ENCODE results near the gene SETD5.

Gene SETD5

DNA sequence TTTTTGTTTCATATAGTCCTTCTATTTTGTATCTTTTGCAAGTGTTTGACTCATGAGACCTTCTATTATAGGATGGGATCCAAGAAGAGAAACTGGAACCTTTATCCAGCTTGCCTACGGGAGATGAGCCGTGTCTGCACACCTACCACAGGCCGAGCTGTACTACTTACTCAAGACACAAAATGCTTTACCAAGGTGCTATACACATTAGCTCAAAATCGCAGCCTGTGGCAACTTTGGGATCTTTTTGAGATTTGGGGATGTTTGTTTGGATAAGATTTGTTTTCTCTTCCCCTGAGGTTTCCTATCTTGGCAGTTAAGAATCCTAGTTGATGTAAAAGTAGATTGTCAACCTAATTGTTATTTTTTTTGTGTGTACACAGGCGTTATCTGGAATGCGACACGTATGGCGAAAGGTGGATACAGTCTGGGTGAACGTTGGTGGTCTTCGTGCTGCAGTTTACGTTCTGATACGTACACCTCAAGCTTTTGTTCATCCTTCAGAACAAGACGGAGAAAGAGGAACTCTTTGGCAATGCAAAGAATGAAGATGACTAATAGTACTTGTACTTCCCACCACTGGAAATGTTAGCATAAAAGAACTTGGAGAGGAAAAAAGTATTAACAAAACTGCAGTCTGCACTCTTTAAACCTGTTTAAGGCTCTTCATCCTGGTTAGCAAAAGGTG, 13.1 kb upstream of the SETD5 start:
- TF ChIP-seq, protein P1, sequence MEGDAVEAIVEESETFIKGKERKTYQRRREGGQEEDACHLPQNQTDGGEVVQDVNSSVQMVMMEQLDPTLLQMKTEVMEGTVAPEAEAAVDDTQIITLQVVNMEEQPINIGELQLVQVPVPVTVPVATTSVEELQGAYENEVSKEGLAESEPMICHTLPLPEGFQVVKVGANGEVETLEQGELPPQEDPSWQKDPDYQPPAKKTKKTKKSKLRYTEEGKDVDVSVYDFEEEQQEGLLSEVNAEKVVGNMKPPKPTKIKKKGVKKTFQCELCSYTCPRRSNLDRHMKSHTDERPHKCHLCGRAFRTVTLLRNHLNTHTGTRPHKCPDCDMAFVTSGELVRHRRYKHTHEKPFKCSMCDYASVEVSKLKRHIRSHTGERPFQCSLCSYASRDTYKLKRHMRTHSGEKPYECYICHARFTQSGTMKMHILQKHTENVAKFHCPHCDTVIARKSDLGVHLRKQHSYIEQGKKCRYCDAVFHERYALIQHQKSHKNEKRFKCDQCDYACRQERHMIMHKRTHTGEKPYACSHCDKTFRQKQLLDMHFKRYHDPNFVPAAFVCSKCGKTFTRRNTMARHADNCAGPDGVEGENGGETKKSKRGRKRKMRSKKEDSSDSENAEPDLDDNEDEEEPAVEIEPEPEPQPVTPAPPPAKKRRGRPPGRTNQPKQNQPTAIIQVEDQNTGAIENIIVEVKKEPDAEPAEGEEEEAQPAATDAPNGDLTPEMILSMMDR (IDR thresholded peaks at IDR 0.05; ENCODE audit: extremely low read depth, missing control alignments) = no peak
- DNase-seq (ENCODE audit: low spot score) = no peak

DNA sequence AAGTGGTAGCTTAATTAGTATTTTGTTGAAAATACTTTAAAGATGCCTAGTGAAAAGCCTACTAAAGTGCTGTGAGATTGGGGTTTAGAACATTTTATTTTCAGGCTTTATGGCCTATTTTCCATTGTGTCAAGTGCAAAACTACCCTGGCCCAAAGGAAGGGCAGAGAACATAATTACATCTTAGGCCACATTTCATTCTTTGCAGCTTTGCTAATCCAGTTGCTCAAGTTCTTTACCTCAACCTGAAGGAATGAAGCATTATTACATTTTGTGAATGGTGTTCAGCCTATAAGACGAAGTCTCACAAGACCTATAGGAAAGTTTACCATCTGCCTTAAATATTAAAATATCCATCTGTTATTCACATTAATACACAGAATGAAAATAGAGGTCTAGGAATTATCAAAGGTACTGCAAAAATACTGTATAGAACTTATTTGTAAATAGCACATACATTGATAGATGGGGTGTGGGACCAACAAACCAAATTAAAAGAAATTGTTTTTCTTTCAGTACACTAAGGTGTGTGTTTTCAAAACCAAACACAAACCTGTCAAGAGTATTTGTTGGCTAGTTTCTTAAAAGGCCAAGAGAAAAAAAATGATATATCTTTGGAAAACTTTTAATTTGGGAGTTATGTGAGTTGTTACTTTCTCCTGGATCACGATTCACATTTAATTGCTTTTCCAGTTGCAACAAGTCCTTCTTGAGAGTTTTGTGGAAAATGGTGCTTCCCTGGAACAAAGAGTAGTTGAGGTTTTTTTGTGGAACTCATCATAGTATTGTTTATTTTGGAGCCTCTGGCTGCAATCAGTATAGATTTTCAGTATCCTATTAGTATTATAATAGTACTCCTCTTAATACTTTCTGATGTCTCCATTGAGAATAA, 12.0 kb upstream of the SETD5 start:
- no peak for DNase-seq (ENCODE audit: low spot score)
- TF ChIP-seq, protein P1 (IDR thresholded peaks at IDR 0.05; ENCODE audit: extremely low read depth, missing control alignments) = no peak

DNA sequence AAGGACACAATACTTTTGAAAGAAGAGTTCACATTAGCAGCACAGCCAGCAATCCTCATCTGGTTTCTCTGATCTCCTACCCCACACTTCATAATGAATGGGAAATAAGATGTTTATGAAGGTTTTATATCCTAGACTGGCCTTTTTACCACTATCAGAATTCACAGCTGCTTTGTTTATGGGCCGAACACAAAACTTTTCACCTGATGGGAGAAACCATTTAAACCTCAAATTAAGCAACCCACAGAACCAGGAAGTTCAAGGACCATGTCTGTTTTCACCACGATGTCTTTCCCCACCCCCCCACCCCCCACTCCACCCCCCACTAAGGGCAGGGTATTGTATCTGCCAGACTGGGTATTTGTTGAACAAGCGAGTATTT, 11.3 kb upstream of the SETD5 start:
- TF ChIP-seq, protein P1 (IDR thresholded peaks at IDR 0.05; ENCODE audit: extremely low read depth, missing control alignments) = no peak
- DNase-seq (ENCODE audit: low spot score) = no peak

DNA sequence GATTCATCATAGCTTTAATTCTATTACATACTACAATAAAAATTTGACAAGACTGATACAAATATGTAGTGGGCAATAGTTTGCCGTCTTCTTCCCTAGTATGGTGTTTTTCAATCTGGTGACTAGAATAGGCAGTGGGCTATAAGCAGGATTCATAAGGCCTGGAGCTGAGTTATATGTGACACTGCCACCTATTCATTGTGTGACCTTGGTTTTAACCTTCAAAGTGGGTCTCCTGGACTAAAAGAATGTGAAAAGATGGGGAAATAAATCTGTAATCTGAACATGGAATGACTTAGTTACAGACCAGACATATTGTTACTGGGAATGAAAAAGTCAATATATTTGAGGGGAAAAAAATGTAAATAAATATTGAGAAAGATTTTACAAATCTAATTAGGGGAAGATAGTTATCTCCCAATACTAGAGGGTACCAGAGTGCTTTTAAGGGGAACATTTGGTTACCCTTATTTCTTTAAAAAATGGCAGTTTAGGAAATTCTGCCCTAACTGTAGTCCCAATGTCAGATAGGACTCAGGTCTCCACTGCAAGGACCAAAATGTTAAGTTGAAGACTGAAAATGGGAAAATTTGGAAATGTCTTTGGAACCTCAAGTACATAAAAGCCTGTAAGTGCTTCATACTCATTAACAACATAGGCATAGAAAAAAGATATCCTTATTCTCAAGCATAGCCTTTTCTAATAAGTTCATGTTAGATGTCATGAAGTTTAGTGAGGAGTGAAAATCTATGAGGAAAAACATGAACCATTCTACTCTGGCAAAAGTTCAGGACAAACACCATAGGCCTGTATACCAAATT, 10.7 kb upstream of the SETD5 start:
- TF ChIP-seq, protein P1 (IDR thresholded peaks at IDR 0.05; ENCODE audit: extremely low read depth, missing control alignments) = no peak
- DNase-seq (ENCODE audit: low spot score) = no peak

DNA sequence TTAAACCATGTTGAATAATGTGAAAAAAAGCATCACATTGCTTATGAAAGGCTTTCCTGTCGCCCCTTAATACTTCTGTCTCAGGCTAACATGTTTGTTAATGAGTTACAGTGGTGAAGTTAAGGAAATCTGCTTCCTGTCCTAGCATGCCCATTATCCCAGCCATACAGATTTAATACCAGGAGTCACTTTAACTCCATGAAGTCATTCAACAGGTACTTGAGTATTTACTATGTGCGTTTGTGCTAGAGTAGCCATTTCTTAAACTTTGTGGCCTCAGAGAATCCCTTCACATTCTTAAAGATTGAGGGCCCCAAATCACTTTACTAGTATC, 10.1 kb upstream of the SETD5 start:
- no peak for DNase-seq (ENCODE audit: low spot score)
- TF ChIP-seq, protein P1 (IDR thresholded peaks at IDR 0.05; ENCODE audit: extremely low read depth, missing control alignments) = no peak

DNA sequence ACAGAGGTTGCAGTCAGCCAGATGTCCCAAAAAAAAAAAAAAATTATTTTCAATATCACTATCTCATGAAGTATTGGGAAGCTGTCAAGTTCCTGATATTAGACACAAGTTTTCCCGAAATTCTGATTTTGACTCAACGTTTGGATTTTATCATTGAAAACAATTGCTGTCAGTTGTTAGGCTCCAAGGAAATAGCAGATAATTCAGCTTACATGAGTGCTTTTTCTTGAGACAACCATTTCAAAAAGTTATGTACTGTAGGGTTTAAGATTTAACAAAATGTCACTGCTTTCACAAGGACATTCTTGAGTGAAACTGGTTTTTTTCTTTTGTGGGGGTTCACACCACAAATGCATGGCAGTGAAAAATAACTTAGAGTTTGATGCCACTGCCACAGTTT, 9.3 kb upstream of the SETD5 start:
- TF ChIP-seq, protein P1 (IDR thresholded peaks at IDR 0.05; ENCODE audit: extremely low read depth, missing control alignments) = no peak

More for the DNA sequence above, 9.3 kb upstream of the SETD5 start:
- no peak for DNase-seq (ENCODE audit: low spot score)
